ENCODE measurements around the gene PAPPA2.

DNA sequence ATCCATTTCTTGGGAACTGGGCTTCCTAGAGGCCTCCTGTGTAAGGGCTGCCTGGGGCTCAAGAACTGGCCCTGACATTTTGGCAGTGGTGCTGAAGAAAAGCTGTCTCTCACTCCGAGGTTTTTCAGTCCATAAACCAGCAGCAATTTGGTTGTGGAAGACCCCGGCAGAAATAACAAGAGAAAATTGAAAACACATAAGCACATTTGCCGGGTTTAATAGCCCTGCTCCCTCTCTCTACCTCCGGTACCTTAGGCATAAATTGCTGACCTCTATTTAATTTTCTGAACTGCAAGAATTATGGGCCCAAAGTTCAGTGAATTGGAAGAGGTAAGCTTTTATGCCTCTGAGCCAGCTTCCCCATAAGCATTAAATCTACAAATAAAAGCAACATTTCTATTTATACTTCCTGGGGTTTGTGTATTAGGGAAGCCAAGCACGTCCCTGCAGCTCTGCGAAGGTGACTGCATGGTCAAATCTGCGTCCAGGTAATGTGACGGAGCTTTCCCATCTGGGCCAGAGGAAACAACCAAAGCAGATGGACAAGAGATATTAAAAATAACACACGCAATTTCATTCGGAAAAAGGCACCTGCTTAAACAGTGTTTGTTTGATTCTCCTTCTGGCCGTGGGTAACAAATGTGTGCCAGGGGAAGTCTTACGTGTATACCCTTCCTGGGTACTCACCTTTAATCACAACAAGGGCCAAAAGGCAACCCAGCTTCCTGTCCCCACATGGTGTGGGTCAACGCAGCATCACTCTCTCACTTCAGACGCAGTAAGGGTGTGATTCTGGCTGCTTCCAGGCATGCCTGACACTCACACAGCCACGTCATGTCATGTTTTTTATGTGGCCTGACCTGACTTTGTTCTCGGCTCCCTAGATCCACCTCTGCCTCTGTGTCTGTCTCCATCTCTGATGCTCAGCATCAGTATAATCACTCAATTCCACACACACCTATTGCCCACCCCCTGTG lies 69.2 kb downstream of the PAPPA2 start:
- TF ChIP-seq POLR2AphosphoS5 (IDR thresholded peaks at IDR 0.05; ENCODE audit: low read length) (no peak), CBX5 (IDR thresholded peaks at IDR 0.05; ENCODE audit: low read depth) (no peak)
